Measurements from ENCODE around the gene GRM4.

GRCh38 chr6:34025112-34025807 lies 120.6 kb downstream of the GRM4 start:
- TF ChIP-seq, protein P1, sequence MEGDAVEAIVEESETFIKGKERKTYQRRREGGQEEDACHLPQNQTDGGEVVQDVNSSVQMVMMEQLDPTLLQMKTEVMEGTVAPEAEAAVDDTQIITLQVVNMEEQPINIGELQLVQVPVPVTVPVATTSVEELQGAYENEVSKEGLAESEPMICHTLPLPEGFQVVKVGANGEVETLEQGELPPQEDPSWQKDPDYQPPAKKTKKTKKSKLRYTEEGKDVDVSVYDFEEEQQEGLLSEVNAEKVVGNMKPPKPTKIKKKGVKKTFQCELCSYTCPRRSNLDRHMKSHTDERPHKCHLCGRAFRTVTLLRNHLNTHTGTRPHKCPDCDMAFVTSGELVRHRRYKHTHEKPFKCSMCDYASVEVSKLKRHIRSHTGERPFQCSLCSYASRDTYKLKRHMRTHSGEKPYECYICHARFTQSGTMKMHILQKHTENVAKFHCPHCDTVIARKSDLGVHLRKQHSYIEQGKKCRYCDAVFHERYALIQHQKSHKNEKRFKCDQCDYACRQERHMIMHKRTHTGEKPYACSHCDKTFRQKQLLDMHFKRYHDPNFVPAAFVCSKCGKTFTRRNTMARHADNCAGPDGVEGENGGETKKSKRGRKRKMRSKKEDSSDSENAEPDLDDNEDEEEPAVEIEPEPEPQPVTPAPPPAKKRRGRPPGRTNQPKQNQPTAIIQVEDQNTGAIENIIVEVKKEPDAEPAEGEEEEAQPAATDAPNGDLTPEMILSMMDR (IDR thresholded peaks at IDR 0.05) = no peak
- TF ChIP-seq POLR2AphosphoS5 (IDR thresholded peaks at IDR 0.05) (no peak), POLR2A (IDR thresholded peaks at IDR 0.05) (no peak)
